CD4-positive, alpha-beta T cell (primary cell): ENCODE measurements around the gene LRIG1. TPM values are rescaled to one million over a fixed set of nuclear protein-coding genes. Genes with fewer than 3 reads are reported as not detected.

ENCODE experiments used
- ATAC-seq: fragments of 200-7000 bp; cut with Tn5 transposase; one replicate; pipeline ENCODE4 v1.10.0; 2022; ENCODE audit warnings: mild to moderate bottlenecking; ENCODE audit not compliant: poor library complexity
- CTCF ChIA-PET: fragments of 350-600 bp; sonication (Branson Sonifier 250); formaldehyde crosslinking; loops from one replicate; lab custom pipeline; 2021; ENCODE audit warnings: antibody characterized with exemption, inconsistent platforms; lab: Charles Lee
- POLR2A ChIA-PET: fragments of 350-600 bp; sonication (Branson Sonifier 250); formaldehyde crosslinking; loops from one replicate; lab custom pipeline; 2021; ENCODE audit warnings: antibody characterized with exemption, inconsistent platforms; lab: Charles Lee
- DNase-seq, 14 experiments: peaks; one replicate each; pipeline ENCODE4 v3.0.0-alpha.2; 2013 to 2020; ENCODE audit warnings: mixed read lengths in 2 of 14
- H3K27ac ChIP-seq, 2 donors: one replicate each; pipeline versions ENCODE4 v1.5.1 to v1.7.0; 2013; ENCODE audit warnings: low read length in 2 of 2, low read depth in 1 of 2, mild to moderate bottlenecking in 1 of 2
- H3K27me3 ChIP-seq, 2 experiments: 1 replicate in 1 of 2; 2 replicates in 1 of 2; pipeline versions ENCODE4 v1.6.1 to v1.7.0; 2013; ENCODE audit warnings: low read length in 2 of 2, control low read depth in 1 of 2, mild to moderate bottlenecking in 1 of 2, moderate library complexity in 1 of 2; ENCODE audit not compliant: insufficient read depth in 2 of 2, control insufficient read depth in 1 of 2
- H3K36me3 ChIP-seq: one replicate; pipeline ENCODE4 v1.6.1; 2013; ENCODE audit warnings: low read length, control low read depth; ENCODE audit not compliant: insufficient read depth
- H3K4me1 ChIP-seq: one replicate; pipeline ENCODE4 v1.6.1; 2013; ENCODE audit warnings: low read length, control low read depth; ENCODE audit not compliant: insufficient read depth
- H3K4me3 ChIP-seq: one replicate; pipeline ENCODE4 v1.5.1; 2013; ENCODE audit warnings: mild to moderate bottlenecking, low read length, moderate library complexity
- H3K9me3 ChIP-seq, 2 experiments: 1 replicate in 1 of 2; 2 replicates in 1 of 2; pipeline versions ENCODE4 v1.6.1 to v1.7.0; 2013; ENCODE audit warnings: low read length in 2 of 2, mild to moderate bottlenecking in 2 of 2, control low read depth in 1 of 2, moderate library complexity in 1 of 2; ENCODE audit not compliant: control insufficient read depth in 1 of 2, insufficient read depth in 1 of 2
- H3K27ac Mint-ChIP-seq: one replicate; pipeline ENCODE4 v1.8.0; 2020; ENCODE audit warnings: mixed read lengths
- H3K27me3 Mint-ChIP-seq: one replicate; pipeline ENCODE4 v1.8.0; 2021; ENCODE audit warnings: mixed read lengths
- H3K36me3 Mint-ChIP-seq: one replicate; pipeline ENCODE4 v1.8.0; 2021; ENCODE audit warnings: low read depth, mixed read lengths
- H3K4me1 Mint-ChIP-seq: one replicate; pipeline ENCODE4 v1.8.0; 2021; ENCODE audit warnings: low read depth, mixed read lengths
- H3K4me3 Mint-ChIP-seq: one replicate; pipeline ENCODE4 v1.8.0; 2020; ENCODE audit warnings: mild to moderate bottlenecking, mixed read lengths
- H3K9me3 Mint-ChIP-seq: one replicate; pipeline ENCODE4 v1.8.0; 2020; ENCODE audit warnings: mixed read lengths
- CTCF ChIP-seq: fragments of 200-600 bp; IDR thresholded peaks from one replicate; pipeline ENCODE4 v1.8.0; 2022; ENCODE audit warnings: antibody characterized with exemption, mild to moderate bottlenecking
- intact Hi-C, 2 experiments: fragments of 100-400 bp; cut with DNase I in 1 of 2; cut with micrococcal nuclease in 1 of 2; formaldehyde crosslinking; loops; one replicate each; pipeline versions ENCODE4 v1.15.1 to v1.9.0; 2023 to 2025; cut with DNase I, micrococcal nuclease
- total RNA-seq, 174 experiments: library from RNA in 2 of 174; stranded (reverse) in 2 of 174; gene quantifications; one replicate each; pipeline ENCODE4 v1.2.3 and lab custom pipeline; 2021 to 2026

Gene LRIG1
- total RNA-seq, 2 experiments from 2014 or later: 30.1 to 33.1 TPM

GRCh38 chr3:66443118-66443803 lies 57.6 kb downstream of the LRIG1 start:
- no peaks in the 10 kb centered on the region for H3K9me3 Mint-ChIP-seq
- peaks cover 26% of the 10 kb centered on the region for H3K36me3 ChIP-seq
- ChIA-PET POLR2A (no interaction called here), CTCF (no interaction called here)
- H3K27me3 Mint-ChIP-seq: no peaks in the 10 kb centered on the region
- no peak overlapping the region for H3K4me3 Mint-ChIP-seq
- H3K27ac ChIP-seq: no peak overlapping the region
- no peaks in the 10 kb centered on the region for H3K27me3 ChIP-seq
- peaks cover 19% of the 10 kb centered on the region for H3K4me1 ChIP-seq
- no peaks in the 10 kb centered on the region for H3K9me3 ChIP-seq
- peaks cover 26% of the 10 kb centered on the region for H3K4me1 Mint-ChIP-seq
- peaks cover 34% of the 10 kb centered on the region for H3K36me3 Mint-ChIP-seq
- no peak for DNase-seq
- no peak overlapping the region for H3K4me3 ChIP-seq
- H3K27ac Mint-ChIP-seq: no peak overlapping the region
- intact Hi-C loops: no loop called here
- no peak for TF ChIP-seq CTCF
- no peak for ATAC-seq

- CTCF ChIA-PET: no interaction called here
- peaks cover 28% of the 10 kb centered on the region for H3K36me3 Mint-ChIP-seq
- no peak overlapping the region for H3K27ac Mint-ChIP-seq
These were observed 58.3 kb downstream of the LRIG1 start for GRCh38 chr3:66442254-66443117.

GRCh38 chr3:66441692-66442091 lies 59.1 kb downstream of the LRIG1 start:
- no peak overlapping the region for H3K4me3 ChIP-seq
- H3K27ac ChIP-seq: no peak overlapping the region
- ChIA-PET CTCF (no interaction called here), POLR2A (no interaction called here)
- peaks cover 19% of the 10 kb centered on the region for H3K4me1 ChIP-seq
- peaks cover 24% of the 10 kb centered on the region for H3K36me3 ChIP-seq
- H3K27ac Mint-ChIP-seq: no peak overlapping the region
- intact Hi-C loops: no loop called here
- H3K4me1 Mint-ChIP-seq: peaks cover 30% of the 10 kb centered on the region
- H3K9me3 Mint-ChIP-seq: no peaks in the 10 kb centered on the region
- no peaks in the 10 kb centered on the region for H3K9me3 ChIP-seq
- no peak for TF ChIP-seq CTCF
- H3K4me3 Mint-ChIP-seq: no peak overlapping the region
- no peaks in the 10 kb centered on the region for H3K27me3 ChIP-seq
- H3K36me3 Mint-ChIP-seq: peaks cover 26% of the 10 kb centered on the region
- ATAC-seq (no peak), DNase-seq (no peak)
- H3K27me3 Mint-ChIP-seq: no peaks in the 10 kb centered on the region

More at GRCh38 chr3:66442254-66443117, 58.3 kb downstream of the LRIG1 start:
- Histone ChIP-seq H3K27me3 (no peaks in the 10 kb centered on the region), H3K36me3 (peaks cover 20% of the 10 kb centered on the region), H3K9me3 (no peaks in the 10 kb centered on the region), H3K4me1 (peaks cover 19% of the 10 kb centered on the region), H3K4me3 (no peak overlapping the region), H3K27ac (no peak overlapping the region)
- no peak overlapping the region for H3K4me3 Mint-ChIP-seq
- no peaks in the 10 kb centered on the region for H3K27me3 Mint-ChIP-seq
- no peak for TF ChIP-seq CTCF
- ATAC-seq: no peak
- no peaks in the 10 kb centered on the region for H3K9me3 Mint-ChIP-seq
- DNase-seq: no peak
- intact Hi-C loops: no loop called here
- H3K4me1 Mint-ChIP-seq: peaks cover 26% of the 10 kb centered on the region
- POLR2A ChIA-PET: no interaction called here
